Endometrium (tissue), 2 donors: ENCODE measurements around the gene ADH1B.
"Not testable (repeated sequence)": the region's sequence is repeated elsewhere in the genome, so short reads cannot be mapped to it uniquely, and the experiment has no call there.

ENCODE experiments used
- FAIRE-seq: peaks from 2 replicates; lab custom pipeline; 2012; peaks lifted over from hg19 to GRCh38; lab: Jason Lieb, UNC
- donor health status: control.
- donor health status: control.

ADH1B gene

GRCh38 chr4:99323756-99324155 lies 2.6 kb upstream of the ADH1B start:
- no peak for FAIRE-seq

GRCh38 chr4:99317811-99318210 lies 3.4 kb downstream of the ADH1B start:
- FAIRE-seq, result not testable (repeated sequence)

DNA sequence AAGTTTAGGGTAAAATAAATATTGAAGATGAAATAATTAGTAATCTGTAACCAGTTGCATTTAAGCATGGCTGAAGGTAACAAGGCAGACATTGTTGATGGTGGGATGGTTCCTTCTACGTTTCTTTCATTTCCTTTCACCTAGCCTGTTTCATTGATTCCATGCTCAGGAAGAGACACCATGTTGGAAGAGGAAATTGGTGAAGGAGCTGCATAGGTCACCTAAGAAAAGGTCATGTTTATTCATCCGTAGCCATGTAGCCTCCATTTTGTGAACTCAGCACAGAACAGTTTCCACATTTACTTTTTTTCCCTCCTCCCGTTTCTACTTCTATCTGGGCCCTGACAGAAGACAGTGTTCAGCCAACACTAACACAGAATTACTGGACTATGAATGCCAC lies 3.8 kb downstream of the ADH1B start:
- no peak for FAIRE-seq

DNA sequence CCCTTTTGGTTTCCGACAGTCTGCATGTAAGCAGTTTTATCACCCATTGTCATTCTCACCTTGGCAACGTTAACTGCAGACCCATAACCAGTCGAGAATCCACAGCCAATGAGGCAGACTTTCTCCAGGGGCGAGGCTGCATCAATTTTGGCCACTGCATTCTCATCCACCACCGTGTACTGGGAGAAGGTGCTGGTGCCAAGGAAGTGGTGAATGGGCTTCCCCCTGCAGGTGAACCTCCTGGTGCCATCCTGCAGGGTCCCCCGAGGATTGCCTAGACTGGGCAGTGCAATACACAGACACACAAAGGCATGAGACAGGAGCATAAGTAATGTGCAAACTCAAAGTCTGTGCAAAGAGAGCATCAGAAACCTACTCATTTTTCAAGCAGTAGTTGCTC lies 5.4 kb downstream of the ADH1B start:
- no peak for FAIRE-seq

GRCh38 chr4:99314211-99314610 lies 7.0 kb downstream of the ADH1B start:
- FAIRE-seq, result no peak

- no peak for FAIRE-seq
These were observed 10.8 kb downstream of the ADH1B start for GRCh38 chr4:99310389-99310788.

GRCh38 chr4:99305638-99306400 lies 15.4 kb downstream of the ADH1B start:
- FAIRE-seq, result no peak

DNA sequence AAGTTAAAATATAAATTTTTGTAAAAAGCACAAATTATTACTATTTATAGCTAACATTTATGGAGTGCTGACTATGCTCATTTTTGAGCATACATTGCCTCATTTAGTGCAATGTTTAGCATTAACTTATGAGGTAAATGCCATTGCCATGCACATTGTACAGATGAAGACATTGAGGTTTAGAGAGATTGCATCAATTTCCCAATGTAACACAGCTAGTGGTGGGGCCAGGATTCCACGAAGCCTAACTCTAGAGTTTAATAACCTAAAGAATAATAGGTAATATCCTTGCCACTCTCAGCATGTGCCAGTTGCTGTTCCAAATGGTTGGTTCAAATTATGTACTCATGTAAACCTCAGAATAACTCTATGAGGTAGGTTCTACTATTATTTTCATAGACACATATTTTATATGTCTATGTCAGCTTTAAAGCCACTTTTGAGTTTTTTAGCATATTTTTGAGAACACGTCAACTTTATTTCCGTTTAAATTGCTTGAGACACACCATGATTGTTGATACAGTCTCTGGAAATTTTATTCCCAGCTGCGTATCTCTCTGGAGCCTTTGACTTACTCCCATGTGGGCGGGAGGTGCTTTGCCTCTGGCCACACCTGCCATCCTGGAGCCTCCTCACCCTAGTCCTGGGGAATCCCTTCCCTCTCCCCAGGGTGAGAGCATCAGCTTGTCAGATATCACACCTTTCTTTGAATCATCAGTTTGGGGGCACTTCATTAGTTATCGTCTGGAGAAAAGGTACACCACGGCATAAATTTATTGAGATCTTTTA lies 19.6 kb downstream of the ADH1B start:
- FAIRE-seq, result no peak

DNA sequence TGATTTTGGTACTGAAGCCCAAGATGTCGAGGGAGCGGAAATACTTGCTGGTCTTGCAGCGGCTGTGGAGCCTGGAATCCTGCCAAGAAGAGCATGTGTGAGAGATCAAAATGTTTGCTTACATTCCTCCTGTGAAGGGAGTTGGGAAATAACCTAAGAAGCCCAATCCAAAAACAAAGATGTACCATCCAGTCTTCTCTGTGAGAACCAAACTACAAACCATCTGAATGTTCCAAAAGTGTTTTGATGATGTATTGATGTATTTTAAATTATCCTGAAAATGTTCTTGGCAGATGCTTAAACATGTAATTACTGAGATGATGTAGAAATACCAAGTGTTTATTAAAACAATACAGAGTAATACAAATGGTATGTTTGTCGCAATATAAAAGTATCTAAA lies 20.3 kb downstream of the ADH1B start:
- FAIRE-seq, result peak; percentile 100

DNA sequence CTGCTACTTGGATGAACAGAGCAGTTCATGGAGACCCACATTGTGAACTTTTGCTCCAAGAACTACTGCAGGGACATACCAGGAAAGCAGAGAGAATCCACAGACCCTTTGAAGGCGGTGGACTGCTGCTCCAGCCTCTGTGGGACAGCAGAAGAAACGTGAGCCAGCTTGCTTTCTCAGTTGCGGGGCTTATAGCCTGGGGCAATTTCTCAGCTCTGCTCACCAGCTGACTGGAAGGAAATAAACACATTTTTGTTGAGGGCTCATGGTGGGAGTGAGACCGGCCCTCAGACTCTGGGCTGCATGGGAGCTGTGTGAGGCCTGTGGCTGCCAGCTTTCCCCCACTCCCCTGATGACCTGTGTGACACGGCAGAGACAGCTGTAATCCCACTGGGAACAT lies 27.8 kb downstream of the ADH1B start:
- FAIRE-seq, result no peak

DNA sequence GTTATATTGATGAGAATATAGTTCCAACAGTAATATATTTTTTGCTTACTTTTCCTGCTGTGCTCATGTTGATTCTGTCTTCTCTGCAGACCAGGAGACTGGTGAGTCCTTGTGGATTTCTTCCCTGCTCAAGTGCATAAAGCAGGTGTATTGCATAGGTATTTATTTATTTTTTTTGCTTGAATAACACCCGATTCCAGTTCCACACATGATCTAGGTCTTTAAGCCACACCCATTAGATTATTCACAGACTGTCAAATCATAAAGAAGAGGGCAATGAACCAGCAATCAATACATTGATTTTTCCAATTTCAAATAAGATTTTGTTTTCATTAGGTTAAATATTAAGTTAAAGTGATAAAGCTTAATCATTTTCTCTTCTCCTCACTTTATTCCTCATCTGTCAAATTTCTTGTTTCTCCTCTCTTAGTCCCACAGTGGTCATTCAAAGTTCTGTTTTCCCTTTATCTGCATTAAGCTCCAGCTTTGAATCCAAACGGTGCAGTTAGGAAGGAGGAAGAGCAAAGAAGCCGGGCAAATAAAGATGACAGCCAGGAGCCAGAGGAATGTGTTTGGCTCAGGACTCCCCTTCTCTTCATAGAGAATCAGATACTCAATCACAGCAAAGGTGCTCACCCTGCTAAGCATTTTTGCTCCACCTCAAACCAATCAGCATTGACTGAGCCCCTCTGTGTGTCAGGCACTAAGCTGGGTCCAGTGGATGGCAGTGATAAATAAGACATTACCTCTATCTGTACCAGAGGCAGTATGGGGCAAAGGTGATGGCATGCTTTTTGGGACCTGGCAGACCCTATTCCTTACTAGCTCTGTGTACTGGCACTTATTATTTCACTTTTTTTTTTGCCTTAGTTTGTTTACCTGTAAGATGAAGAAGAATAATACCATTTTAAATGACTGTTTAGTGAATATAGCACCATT lies 30.1 kb downstream of the ADH1B start, which contains the start of gene ADH1A:
TSS of gene ADH1A (minus strand) at position 138 of the 939 bp plus-strand sequence. CDS start at position 67, 71 bp downstream.
- FAIRE-seq, result no peak

- FAIRE-seq, result peak; percentile 41
These were observed 35.8 kb downstream of the ADH1B start for GRCh38 chr4:99285387-99285786.

GRCh38 chr4:99282731-99283130 lies 38.5 kb downstream of the ADH1B start:
- no peak for FAIRE-seq

DNA sequence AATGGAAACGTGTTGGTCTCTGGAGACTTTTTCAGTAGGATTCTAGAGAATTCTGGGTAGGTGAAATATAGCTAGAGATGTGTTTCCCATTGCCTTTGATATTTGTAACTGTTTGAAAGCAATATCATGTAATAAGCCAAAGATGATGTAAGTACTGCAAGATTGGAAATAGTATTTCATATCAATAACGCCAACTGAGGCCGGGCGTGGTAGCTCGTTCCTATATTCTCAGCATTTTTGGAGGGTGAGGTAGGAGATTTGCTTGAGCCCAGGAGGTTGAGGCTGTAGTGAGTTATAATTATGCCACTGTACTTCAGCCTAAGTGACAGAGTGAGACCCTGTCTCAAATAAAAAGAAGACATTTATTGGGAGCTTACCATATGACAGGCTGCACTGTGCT lies 39.9 kb downstream of the ADH1B start:
- FAIRE-seq, result no peak

DNA sequence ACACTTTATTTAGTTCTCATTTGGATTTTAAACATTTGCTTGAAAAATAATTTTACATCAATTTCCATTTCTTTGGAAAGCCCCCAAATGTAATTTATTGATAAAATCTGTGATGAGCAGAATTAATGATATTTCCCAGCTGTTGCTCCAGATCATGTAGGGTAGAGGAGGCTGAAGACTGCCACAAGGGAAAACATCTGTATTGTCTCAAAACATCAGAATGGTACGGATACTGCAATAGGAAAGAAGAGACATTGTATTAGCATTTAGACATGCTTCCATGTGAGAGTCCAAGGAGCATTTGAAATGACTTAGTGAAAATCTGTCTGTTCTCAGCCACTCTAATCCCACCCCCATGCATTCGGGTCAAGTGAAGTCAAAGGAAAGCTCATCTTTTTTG lies 44.8 kb downstream of the ADH1B start:
- FAIRE-seq, result no peak

- FAIRE-seq, result no peak
These were observed 45.3 kb downstream of the ADH1B start for GRCh38 chr4:99275885-99276284.

DNA sequence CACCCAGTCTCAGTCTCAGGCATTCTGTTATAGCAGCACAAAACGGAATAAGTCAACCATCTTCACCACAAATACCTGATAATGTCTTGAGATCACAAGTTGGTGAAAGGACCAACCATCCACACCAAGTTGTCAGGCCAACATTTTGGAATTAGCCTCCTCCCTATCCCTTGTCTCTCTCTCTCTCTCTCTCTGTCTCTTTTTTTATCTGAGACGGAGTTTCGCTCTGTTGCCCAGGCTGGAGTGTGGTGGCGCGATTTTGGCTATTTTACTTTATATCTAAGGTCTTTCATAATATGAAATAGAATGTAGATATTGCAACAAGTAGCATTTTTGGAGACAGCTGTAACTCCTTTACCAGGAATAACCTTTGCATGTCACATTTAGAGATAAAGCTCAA lies 46.2 kb downstream of the ADH1B start:
- no peak for FAIRE-seq

GRCh38 chr4:99273704-99274103 lies 47.5 kb downstream of the ADH1B start:
- no peak for FAIRE-seq

GRCh38 chr4:99264927-99265326 lies 56.3 kb downstream of the ADH1B start:
- FAIRE-seq, result no peak
